Neural progenitor cell (in vitro differentiated cells): ENCODE data around the gene C1orf210. TPM values are rescaled to one million over a fixed set of nuclear protein-coding genes. Genes with fewer than 3 reads are reported as not detected.
A peak's percentile ranks its signal among the peaks of the same experiment; 100 is the strongest.

Experiments
- DNase-seq: peaks from one replicate; pipeline ENCODE4 v3.0.0-alpha.2; 2016; ENCODE audit warnings: low spot score
- H2AFZ ChIP-seq: fragments of 200-600 bp; sonication (generic); replicated peaks from 2 replicates; pipeline ENCODE4 v1.6.1; 2016; ENCODE audit warnings: antibody characterized with exemption
- H3F3A ChIP-seq: fragments of 200-600 bp; sonication (generic); 2 replicates; pipeline ENCODE4 v1.6.1; 2016; ENCODE audit warnings: antibody characterized with exemption, low read depth
- H3K27ac ChIP-seq: fragments of 200-600 bp; sonication (generic); 2 replicates; pipeline ENCODE4 v1.5.1; 2016; ENCODE audit warnings: mild to moderate bottlenecking
- H3K27me3 ChIP-seq: fragments of 200-600 bp; sonication (generic); 2 replicates; pipeline ENCODE4 v1.6.1; 2016; ENCODE audit warnings: mild to moderate bottlenecking, moderate library complexity
- H3K36me3 ChIP-seq: fragments of 200-600 bp; sonication (generic); 2 replicates; pipeline ENCODE4 v1.5.1; 2016
- H3K4me1 ChIP-seq: fragments of 200-600 bp; sonication (generic); 2 replicates; pipeline ENCODE4 v1.6.1; 2016; ENCODE audit warnings: mixed run types
- H3K4me2 ChIP-seq: fragments of 200-600 bp; sonication (generic); 2 replicates; pipeline ENCODE4 v1.6.1; 2016
- H3K4me3 ChIP-seq: fragments of 200-600 bp; sonication (generic); 2 replicates; pipeline ENCODE4 v1.5.1; 2016
- H3K79me2 ChIP-seq: fragments of 200-600 bp; sonication (generic); 2 replicates; pipeline ENCODE4 v1.6.1; 2016; ENCODE audit warnings: low read depth
- H3K9ac ChIP-seq: fragments of 200-600 bp; sonication (generic); 2 replicates; pipeline ENCODE4 v1.6.1; 2016
- H3K9me3 ChIP-seq: fragments of 200-600 bp; sonication (generic); 2 replicates; pipeline ENCODE4 v1.5.1; 2016; ENCODE audit warnings: low read depth
- H4K20me1 ChIP-seq: fragments of 200-600 bp; sonication (generic); 2 replicates; pipeline ENCODE4 v1.6.1; 2016; ENCODE audit warnings: low read depth
- H3K27ac Mint-ChIP-seq: 3 replicates; pipeline ENCODE4 v1.8.0; 2021; ENCODE audit warnings: mixed read lengths
- H3K27me3 Mint-ChIP-seq: 2 replicates; pipeline ENCODE4 v1.8.0; 2022; ENCODE audit warnings: low read depth, mild to moderate bottlenecking, inconsistent platforms, moderate library complexity, mixed read lengths; ENCODE audit not compliant: insufficient read depth
- H3K36me3 Mint-ChIP-seq: 3 replicates; pipeline ENCODE4 v1.8.0; 2021; ENCODE audit warnings: mixed read lengths
- H3K4me1 Mint-ChIP-seq: 3 replicates; pipeline ENCODE4 v1.8.0; 2021; ENCODE audit warnings: mixed read lengths
- H3K4me3 Mint-ChIP-seq: 3 replicates; pipeline ENCODE4 v1.8.0; 2021; ENCODE audit warnings: mild to moderate bottlenecking, moderate library complexity, mixed read lengths
- H3K9me3 Mint-ChIP-seq: 3 replicates; pipeline ENCODE4 v1.8.0; 2020; ENCODE audit warnings: mixed read lengths
- EZH2 ChIP-seq: fragments of 200-600 bp; sonication (generic); IDR thresholded peaks from 2 replicates; pipeline ENCODE4 v1.6.1; 2017; ENCODE audit warnings: antibody characterized with exemption, mild to moderate bottlenecking, moderate library complexity
- EZH2phosphoT487 ChIP-seq: fragments of 200-600 bp; sonication (generic); IDR thresholded peaks from 2 replicates; pipeline ENCODE4 v1.6.1; 2017; ENCODE audit warnings: antibody characterized with exemption
- total RNA-seq: library from RNA; depleted of rRNA; stranded (reverse); fragments of >200 nt; gene quantifications from 2 replicates; pipeline ENCODE4 v1.2.3, GENCODE V29; 2015; ENCODE audit warnings: low replicate concordance
- TF ChIP-seq, protein P1 (sequence below): fragments of 200-600 bp; sonication (generic); IDR thresholded peaks from 2 replicates; pipeline ENCODE4 v1.5.1; 2017; ENCODE audit warnings: antibody characterized with exemption, mild to moderate bottlenecking

The C1orf210 gene
- total RNA-seq, 1 donor from 2014 or later: not detected

DNA sequence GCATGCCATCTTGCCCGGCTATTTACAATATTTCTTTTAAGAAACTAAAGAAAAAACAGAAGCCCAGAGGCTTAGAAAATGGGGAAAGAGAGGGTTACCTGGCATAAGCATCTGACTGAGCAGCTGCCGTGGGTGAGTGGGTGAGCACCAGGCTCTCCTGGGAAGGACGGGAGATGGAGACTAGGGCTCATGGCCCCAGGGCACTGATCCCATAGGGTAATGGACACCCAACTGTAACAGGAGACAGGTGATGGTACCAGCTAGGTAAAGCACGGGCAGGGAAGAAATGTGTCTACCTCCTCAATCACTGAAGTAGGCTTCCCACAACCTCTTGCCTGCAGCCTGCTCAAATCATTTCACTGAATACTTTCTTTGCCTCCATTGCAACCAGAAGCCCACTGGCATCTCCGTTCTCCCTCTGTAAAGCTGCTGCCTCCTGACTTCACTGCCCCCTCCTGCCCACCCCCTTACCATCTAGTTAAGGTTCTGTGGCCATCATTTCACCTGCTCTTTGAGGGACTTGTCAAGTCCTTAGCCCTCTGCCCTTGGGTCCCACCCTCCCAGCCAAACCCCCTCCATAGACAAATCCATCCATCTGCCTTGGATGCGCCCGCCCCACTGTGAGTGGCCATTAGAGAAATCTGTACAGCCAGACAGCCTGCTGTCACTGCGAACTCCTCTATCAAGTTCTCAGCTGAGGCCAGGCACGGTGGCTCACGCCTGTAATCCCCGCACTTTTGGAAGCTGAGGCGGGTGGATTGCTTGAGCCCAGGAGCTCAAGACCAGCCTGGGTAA is 9.4 kb downstream of the C1orf210 start:
- H2AFZ ChIP-seq: no peak overlapping the region
- H3K36me3 Mint-ChIP-seq: no peaks in the 10 kb centered on the region
- no peaks in the 10 kb centered on the region for H3F3A ChIP-seq
- H3K9ac ChIP-seq: no peak overlapping the region
- H3K36me3 ChIP-seq: no peaks in the 10 kb centered on the region
- peaks cover 9% of the 10 kb centered on the region for H3K4me1 Mint-ChIP-seq
- peaks cover 26% of the 10 kb centered on the region for H3K27me3 Mint-ChIP-seq
- no peaks in the 10 kb centered on the region for H3K27me3 ChIP-seq
- DNase-seq: no peak
- no peaks in the 10 kb centered on the region for H3K9me3 ChIP-seq
- no peak overlapping the region for H3K4me3 ChIP-seq
- H3K9me3 Mint-ChIP-seq: peaks cover 4% of the 10 kb centered on the region
- H3K4me3 Mint-ChIP-seq: no peak overlapping the region
- H3K79me2 ChIP-seq: no peaks in the 10 kb centered on the region
- H3K27ac Mint-ChIP-seq: no peak overlapping the region
- H3K27ac ChIP-seq: no peak overlapping the region
- H3K4me2 ChIP-seq: no peak overlapping the region
- TF ChIP-seq, protein P1, sequence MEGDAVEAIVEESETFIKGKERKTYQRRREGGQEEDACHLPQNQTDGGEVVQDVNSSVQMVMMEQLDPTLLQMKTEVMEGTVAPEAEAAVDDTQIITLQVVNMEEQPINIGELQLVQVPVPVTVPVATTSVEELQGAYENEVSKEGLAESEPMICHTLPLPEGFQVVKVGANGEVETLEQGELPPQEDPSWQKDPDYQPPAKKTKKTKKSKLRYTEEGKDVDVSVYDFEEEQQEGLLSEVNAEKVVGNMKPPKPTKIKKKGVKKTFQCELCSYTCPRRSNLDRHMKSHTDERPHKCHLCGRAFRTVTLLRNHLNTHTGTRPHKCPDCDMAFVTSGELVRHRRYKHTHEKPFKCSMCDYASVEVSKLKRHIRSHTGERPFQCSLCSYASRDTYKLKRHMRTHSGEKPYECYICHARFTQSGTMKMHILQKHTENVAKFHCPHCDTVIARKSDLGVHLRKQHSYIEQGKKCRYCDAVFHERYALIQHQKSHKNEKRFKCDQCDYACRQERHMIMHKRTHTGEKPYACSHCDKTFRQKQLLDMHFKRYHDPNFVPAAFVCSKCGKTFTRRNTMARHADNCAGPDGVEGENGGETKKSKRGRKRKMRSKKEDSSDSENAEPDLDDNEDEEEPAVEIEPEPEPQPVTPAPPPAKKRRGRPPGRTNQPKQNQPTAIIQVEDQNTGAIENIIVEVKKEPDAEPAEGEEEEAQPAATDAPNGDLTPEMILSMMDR: no peak
- no peak for TF ChIP-seq EZH2
- no peak for TF ChIP-seq EZH2phosphoT487
- H4K20me1 ChIP-seq: no peaks in the 10 kb centered on the region
- peaks cover 5% of the 10 kb centered on the region for H3K4me1 ChIP-seq

DNA sequence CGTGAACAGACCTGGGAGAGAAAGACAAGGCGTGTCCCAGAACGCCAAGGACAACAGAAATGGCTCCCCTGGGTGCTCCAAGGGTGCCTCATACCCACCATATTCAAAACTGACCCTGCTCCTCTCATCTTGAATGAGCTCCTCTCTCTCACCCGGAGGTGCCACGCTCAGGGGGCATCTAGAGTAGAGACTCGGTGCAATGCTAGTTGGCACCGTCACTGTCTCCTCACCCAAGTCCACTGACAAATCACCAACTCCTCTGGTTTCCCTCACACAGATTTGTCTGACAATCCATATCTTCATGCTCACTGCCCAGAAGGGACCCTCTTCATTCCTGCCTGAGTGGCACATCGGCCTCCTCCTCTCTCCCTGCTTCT is 10.6 kb downstream of the C1orf210 start:
- no peak overlapping the region for H3K4me2 ChIP-seq
- no peaks in the 10 kb centered on the region for H3K79me2 ChIP-seq
- H3K27me3 ChIP-seq: no peaks in the 10 kb centered on the region
- H3K4me3 Mint-ChIP-seq: no peak overlapping the region
- H3K4me1 Mint-ChIP-seq: peaks cover 3% of the 10 kb centered on the region
- H4K20me1 ChIP-seq: no peaks in the 10 kb centered on the region
- H3K9me3 ChIP-seq: no peaks in the 10 kb centered on the region
- H3K4me1 ChIP-seq: peaks cover 13% of the 10 kb centered on the region
- TF ChIP-seq, protein P1: no peak
- TF ChIP-seq EZH2: no peak
- TF ChIP-seq EZH2phosphoT487: no peak
- no peak overlapping the region for H3K27ac ChIP-seq
- no peak overlapping the region for H3K9ac ChIP-seq
- H3K36me3 ChIP-seq: no peaks in the 10 kb centered on the region
- H3K27me3 Mint-ChIP-seq: peaks cover 21% of the 10 kb centered on the region
- H3K27ac Mint-ChIP-seq: peak overlapping the region; percentile 43
- no peak for DNase-seq
- H2AFZ ChIP-seq: no peak overlapping the region
- H3F3A ChIP-seq: no peaks in the 10 kb centered on the region
- no peaks in the 10 kb centered on the region for H3K36me3 Mint-ChIP-seq
- no peak overlapping the region for H3K4me3 ChIP-seq
- H3K9me3 Mint-ChIP-seq: peaks cover under 1% of the 10 kb centered on the region

DNA sequence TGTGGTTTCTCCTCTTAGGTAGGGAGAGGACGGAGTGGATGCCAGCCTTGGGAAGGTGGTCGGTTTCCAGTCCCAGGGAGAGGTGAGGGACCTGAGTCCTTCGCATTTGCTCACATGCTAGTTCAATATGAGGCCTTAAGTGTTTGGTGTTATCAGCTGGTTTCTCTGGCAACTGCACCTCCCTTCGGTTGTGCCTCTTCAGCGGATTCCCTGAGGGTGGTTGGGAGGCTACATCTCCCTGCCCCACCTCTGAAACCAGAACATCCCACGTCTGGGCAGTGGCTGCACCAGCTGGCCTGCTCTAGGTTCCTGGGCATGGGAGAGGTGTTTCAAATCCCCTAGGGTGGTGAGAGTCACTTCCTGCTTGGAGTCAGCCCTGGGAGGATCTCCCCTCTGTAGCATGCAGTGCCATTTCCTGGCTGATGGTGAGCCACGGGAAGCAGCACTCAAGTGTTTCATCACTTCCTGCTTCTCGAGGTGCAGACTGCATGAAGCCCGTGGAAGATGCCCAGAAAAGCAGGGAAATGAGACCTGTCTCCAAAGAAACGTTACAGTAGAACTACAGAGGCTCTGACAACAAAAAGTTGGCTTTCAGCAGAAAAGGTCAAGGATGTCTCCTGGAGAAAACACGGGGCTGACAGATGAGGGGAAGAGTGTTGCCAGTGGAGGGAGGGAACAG is 11.1 kb downstream of the C1orf210 start:
- no peaks in the 10 kb centered on the region for H3K9me3 Mint-ChIP-seq
- Histone ChIP-seq H4K20me1 (no peaks in the 10 kb centered on the region), H3F3A (no peaks in the 10 kb centered on the region), H3K27ac (no peak overlapping the region), H3K4me3 (no peak overlapping the region), H3K79me2 (no peaks in the 10 kb centered on the region), H3K9me3 (no peaks in the 10 kb centered on the region), H2AFZ (no peak overlapping the region), H3K36me3 (no peaks in the 10 kb centered on the region), H3K4me2 (no peak overlapping the region), H3K27me3 (peaks cover 4% of the 10 kb centered on the region), H3K4me1 (peaks cover 13% of the 10 kb centered on the region), H3K9ac (no peak overlapping the region)
- no peaks in the 10 kb centered on the region for H3K36me3 Mint-ChIP-seq
- no peak overlapping the region for H3K4me3 Mint-ChIP-seq
- DNase-seq: no peak
- H3K27me3 Mint-ChIP-seq: peaks cover 20% of the 10 kb centered on the region
- TF ChIP-seq EZH2phosphoT487: no peak
- no peak for TF ChIP-seq EZH2
- TF ChIP-seq, protein P1: no peak
- H3K4me1 Mint-ChIP-seq: peaks cover 3% of the 10 kb centered on the region
- no peak overlapping the region for H3K27ac Mint-ChIP-seq
